ENCODE data around the gene SCUBE1.
"Not testable (repeated sequence)": the region's sequence is repeated elsewhere in the genome, so short reads cannot be mapped to it uniquely, and the experiment has no call there.

Gene SCUBE1

DNA sequence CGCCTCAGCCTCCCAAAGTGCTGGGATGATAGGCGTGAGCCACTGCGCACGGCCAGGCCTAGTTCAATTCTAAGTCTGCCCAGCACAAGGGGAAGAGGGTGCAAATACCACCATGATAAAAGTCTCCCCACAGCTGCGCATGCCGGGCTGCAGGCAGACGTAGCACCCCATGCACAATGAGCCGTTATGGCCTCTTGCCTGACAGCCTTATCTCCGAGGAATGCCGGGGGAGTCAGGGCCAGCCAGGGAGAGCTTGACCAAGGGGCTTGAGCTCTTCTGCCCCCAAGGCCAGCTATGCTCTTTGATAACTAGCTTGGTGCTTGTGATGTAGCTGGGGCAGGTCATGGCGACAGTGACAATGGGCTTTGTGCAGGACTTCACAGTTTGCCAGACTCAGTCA, 13.7 kb upstream of the SCUBE1 start:
- no peak for DNase-seq

- DNase-seq = not testable (repeated sequence)
Measured at GRCh38 chr22:43355688-43356087, 12.5 kb upstream of the SCUBE1 start.

DNA sequence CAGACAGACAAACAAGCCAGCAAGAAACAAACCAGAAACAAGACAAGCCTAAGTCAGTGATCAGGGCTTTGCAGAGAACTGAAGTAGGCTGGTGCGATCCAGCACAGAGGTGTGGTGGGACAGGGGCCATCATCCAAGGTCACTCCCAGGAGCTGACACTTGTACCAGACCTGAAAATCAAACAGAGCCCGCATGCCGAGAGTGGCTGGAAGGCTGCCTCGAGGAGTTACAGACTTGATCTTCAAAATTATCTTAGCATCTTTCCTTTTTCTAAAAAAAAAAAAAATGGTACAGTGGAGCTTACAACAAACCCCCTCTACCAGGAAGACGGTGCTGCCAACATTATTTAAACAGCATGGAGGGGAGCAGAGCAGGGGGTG, 8.8 kb upstream of the SCUBE1 start:
- DNase-seq = no peak

- DNase-seq = no peak
Measured at GRCh38 chr22:43349636-43350035, 6.5 kb upstream of the SCUBE1 start.

DNA sequence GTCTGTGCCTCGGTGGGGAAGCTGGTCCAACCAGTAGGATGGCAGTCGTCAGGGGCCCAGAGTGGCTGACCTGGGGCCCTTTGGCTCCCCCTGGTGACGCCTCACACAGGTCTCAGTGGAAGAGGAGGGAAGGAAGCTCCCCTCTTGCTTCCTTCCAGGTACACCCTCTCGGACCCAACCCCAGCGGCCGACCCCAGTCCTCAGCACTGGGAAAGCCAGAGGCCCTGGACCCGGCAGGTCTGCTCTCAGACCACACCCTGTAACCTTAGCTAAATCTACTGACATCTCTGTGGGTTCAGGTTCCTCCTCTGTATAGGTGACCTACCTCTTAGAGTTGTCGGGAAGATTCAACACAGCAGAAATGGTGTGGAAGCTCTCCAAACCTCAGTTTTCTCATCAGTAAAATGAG, 3.4 kb upstream of the SCUBE1 start:
- peak; percentile 18 to 70 (median 50) for DNase-seq

GRCh38 chr22:43345761-43346301, 2.7 kb upstream of the SCUBE1 start:
- DNase-seq = peak in 3 of 4 experiments; percentile 12 to 48 (median 33)

GRCh38 chr22:43345356-43345755, 2.2 kb upstream of the SCUBE1 start:
- DNase-seq = no peak

GRCh38 chr22:43344520-43344787, 1.3 kb upstream of the SCUBE1 start:
- DNase-seq = no peak

GRCh38 chr22:43343670-43344519, 723 bp upstream of the SCUBE1 start:
- peak in 3 of 4 experiments; percentile 17 to 46 (median 31) for DNase-seq

DNA sequence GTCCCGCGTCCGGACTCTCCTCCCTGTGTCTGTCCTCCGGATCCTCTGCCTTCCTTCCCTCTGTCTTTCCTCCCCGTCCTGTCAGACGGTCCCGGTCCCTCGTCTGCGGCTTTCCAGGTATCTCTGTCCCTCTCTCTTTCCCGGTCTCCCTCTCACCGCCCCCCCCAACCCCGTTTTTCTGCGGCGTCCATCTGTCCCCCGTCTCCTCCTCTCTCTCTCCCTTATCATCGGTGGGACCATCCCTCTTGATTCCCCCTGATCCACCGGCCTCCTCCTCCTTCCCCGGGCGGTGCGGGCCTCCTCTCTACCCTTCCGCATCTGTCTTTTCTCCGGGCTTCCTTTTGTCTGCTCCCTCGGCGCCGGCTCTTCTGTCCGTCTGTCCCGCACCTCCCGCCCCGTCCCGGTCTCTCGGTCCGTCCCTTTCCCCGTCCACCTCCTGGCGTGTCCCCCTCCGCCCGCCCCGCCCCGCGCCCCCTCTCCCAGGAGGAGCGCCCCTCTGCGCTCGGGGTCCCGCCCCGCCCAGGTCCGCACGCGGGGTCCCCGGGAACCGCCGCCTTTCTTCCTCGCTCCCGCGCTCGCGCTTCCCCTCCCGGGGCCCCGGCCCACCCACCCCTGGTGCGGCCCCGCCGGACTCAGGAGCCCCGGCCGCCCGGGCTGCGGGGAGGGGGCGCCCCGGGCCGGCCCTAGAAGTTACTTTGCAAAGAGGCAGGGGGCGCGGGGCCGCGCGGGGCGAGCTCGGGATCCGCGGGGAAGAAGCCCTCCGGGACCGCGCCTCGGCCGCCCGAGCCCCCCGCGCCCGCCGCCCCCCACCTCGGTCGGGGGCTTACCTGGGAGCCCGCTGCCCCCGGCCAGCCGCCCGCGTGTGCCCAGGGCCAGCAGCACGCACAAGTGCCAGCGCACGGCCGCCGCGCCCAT, 568 bp downstream of the SCUBE1 start:
- peak in 1 of 4 experiments; percentile 35 for DNase-seq

DNA sequence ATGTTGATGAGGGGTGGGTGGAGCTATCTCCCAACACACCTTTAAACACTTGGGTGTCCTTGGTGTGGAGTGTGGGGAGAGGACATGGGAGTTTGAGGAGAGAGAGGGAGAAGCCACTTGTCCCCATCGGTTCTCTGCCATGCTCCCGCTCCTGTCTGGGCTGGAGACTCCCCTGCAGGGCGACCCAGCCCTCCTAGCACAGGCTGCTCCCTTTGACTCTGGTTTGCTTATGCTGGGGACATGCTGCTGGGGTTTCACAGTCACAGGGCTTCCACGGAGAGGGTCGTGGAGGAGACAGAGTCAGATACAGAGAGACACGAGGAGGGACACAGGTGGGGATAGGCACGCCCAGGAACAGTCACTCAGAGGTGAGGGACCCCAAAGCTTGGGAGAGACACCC, 1.6 kb downstream of the SCUBE1 start:
- DNase-seq = no peak

- DNase-seq = no peak
Measured at GRCh38 chr22:43338766-43339345, 4.3 kb downstream of the SCUBE1 start.

DNA sequence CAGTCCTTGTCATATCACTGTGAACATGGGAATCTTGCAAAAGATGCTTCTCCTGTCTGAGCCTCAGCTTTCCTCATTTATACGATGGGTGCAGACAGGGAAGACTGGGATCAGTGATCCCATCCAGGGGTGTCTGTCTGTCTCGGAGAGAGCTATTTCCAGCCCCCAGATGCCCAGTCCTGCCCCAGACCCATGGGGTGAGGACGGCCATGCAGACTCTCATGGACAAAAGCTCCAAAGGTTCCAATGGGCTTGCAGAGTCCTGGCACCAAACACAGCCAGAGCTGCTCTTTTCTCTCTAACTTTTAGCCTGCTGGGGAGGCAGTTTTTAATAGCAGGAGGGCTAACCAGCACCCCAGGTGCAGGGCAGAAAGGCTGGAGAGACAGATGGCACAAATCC, 5.2 kb downstream of the SCUBE1 start:
- DNase-seq = no peak

GRCh38 chr22:43337385-43337784, 5.8 kb downstream of the SCUBE1 start:
- DNase-seq = no peak

GRCh38 chr22:43334378-43334777, 8.8 kb downstream of the SCUBE1 start:
- DNase-seq = no peak

GRCh38 chr22:43333978-43334377, 9.2 kb downstream of the SCUBE1 start:
- DNase-seq = no peak

- DNase-seq = no peak
Measured at GRCh38 chr22:43333156-43333555, 10.0 kb downstream of the SCUBE1 start.

DNA sequence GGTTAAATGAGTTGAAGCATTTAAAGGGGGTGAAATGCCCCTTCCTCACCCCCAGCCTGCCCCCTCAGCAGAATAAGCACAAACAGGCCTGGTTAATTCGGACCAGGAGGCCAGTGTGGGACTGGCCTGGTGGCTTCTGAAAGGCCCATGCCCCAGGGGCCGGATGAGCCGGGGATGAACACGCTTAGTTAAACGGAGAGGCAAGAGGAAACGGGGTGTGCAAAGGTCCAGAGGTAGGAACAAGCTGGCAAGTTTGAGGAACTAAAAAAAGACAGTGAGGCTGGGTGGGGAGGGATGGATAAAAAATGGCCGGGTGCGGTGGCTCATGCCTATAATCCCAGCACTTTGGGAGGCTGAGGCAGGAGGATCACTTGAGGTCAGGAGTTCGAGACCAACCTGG, 11.5 kb downstream of the SCUBE1 start:
- no peak for DNase-seq

DNA sequence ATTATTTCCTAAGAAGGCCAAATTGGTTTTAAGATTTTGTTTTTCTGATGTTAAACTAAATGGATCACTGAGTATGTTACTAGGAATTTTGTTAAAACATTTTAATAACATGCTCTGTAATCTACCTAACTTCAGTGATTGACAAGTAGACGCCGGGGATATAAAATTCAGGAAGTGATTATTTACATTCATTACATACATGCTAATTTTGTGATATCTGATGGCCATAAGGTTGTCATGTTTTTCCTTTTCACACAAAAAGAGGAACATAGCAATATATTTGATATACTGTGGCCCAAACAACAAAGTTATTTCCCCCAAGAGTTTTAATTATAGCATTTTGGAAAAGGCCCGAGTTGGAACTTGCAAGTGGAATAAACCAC, 12.1 kb downstream of the SCUBE1 start:
- DNase-seq = no peak

- DNase-seq = no peak
Measured at GRCh38 chr22:43330178-43331068, 12.7 kb downstream of the SCUBE1 start.

- DNase-seq = no peak
Measured at GRCh38 chr22:43329061-43329460, 14.1 kb downstream of the SCUBE1 start.

DNA sequence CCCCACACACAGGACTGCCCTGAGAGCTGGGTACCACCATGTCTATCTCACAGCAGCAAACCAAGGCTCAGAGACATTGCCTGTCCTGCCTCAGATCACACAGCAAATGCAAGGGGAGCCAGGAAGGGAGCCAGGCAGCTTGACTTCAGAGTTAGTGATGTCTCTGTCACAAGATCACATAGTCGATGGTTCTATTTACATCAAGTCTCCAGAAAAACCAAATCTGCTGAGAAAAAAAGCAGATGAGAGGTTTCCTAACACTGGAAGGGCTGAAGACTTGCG, 16.1 kb downstream of the SCUBE1 start:
- no peak for DNase-seq

Measured in suppressor macrophage (primary cell).